BLaER1 (cell line): Measurements from ENCODE around the gene CA9.

Experiments used
- H3K27ac ChIP-seq: shearing (Covaris generic); formaldehyde crosslinking; 2 replicates; pipeline ENCODE4 v1.8.1; 2022
- H3K27me3 ChIP-seq: shearing (Covaris generic); formaldehyde crosslinking; 2 replicates; pipeline ENCODE4 v1.8.1; 2022
- H3K36me3 ChIP-seq: shearing (Covaris generic); formaldehyde crosslinking; 2 replicates; pipeline ENCODE4 v1.8.1; 2022
- H3K4me1 ChIP-seq: shearing (Covaris generic); formaldehyde crosslinking; 2 replicates; pipeline ENCODE4 v1.8.1; 2022
- H3K4me2 ChIP-seq: shearing (Covaris generic); formaldehyde crosslinking; 2 replicates; pipeline ENCODE4 v1.8.1; 2022
- H3K4me3 ChIP-seq: shearing (Covaris generic); formaldehyde crosslinking; 2 replicates; pipeline ENCODE4 v1.8.1; 2022
- H3K9ac ChIP-seq: shearing (Covaris generic); formaldehyde crosslinking; 2 replicates; pipeline ENCODE4 v1.8.1; 2022
- H3K9me3 ChIP-seq: shearing (Covaris generic); formaldehyde crosslinking; 2 replicates; pipeline ENCODE4 v1.8.1; 2022
- H4K20me1 ChIP-seq: shearing (Covaris generic); formaldehyde crosslinking; 2 replicates; pipeline ENCODE4 v1.8.1; 2022
- Cebpa-rat ChIP-seq: shearing (Covaris generic); IDR thresholded peaks from 2 replicates; pipeline ENCODE4 v1.8.1; 2022

CA9 gene

GRCh38 chr9:35651956-35652828, 21.5 kb upstream of the CA9 start:
- Histone ChIP-seq H3K9ac (no peak overlapping the region), H3K4me3 (no peak overlapping the region), H3K36me3 (no peaks in the 10 kb centered on the region), H3K27me3 (no peaks in the 10 kb centered on the region), H3K9me3 (no peaks in the 10 kb centered on the region), H4K20me1 (no peaks in the 10 kb centered on the region), H3K27ac (no peak overlapping the region; the same call in 1 of the 2 replicates), H3K4me1 (peaks cover 81% of the 10 kb centered on the region), H3K4me2 (peak overlapping the region; percentile 98)
- TF ChIP-seq Cebpa-rat = no peak

- Histone ChIP-seq H3K9ac (no peak overlapping the region), H3K4me1 (peaks cover 79% of the 10 kb centered on the region), H3K27ac (no peak overlapping the region)
Observed at GRCh38 chr9:35652829-35653209, 20.9 kb upstream of the CA9 start.

GRCh38 chr9:35653611-35654010, 20.1 kb upstream of the CA9 start:
- H3K36me3 ChIP-seq = no peaks in the 10 kb centered on the region
- H3K9ac ChIP-seq = no peak overlapping the region
- no peak overlapping the region for H3K4me3 ChIP-seq
- no peak overlapping the region for H3K4me2 ChIP-seq
- no peak for TF ChIP-seq Cebpa-rat
- no peak overlapping the region for H3K27ac ChIP-seq
- H3K9me3 ChIP-seq = no peaks in the 10 kb centered on the region
- H3K27me3 ChIP-seq = no peaks in the 10 kb centered on the region
- peaks cover 71% of the 10 kb centered on the region for H3K4me1 ChIP-seq
- H4K20me1 ChIP-seq = no peaks in the 10 kb centered on the region

More at GRCh38 chr9:35652829-35653209, 20.9 kb upstream of the CA9 start:
- Histone ChIP-seq H4K20me1 (no peaks in the 10 kb centered on the region), H3K4me2 (no peak overlapping the region), H3K9me3 (no peaks in the 10 kb centered on the region), H3K36me3 (no peaks in the 10 kb centered on the region), H3K27me3 (no peaks in the 10 kb centered on the region), H3K4me3 (no peak overlapping the region)
- TF ChIP-seq Cebpa-rat = no peak

GRCh38 chr9:35656348-35656747, 17.4 kb upstream of the CA9 start:
- Histone ChIP-seq H3K9ac (no peak overlapping the region), H4K20me1 (no peaks in the 10 kb centered on the region), H3K4me1 (peaks cover 71% of the 10 kb centered on the region), H3K36me3 (peaks cover 11% of the 10 kb centered on the region), H3K27ac (no peak overlapping the region), H3K4me3 (no peak overlapping the region), H3K9me3 (no peaks in the 10 kb centered on the region), H3K27me3 (no peaks in the 10 kb centered on the region), H3K4me2 (peak overlapping the region; percentile 94; the same call in 1 of the 2 replicates)
- TF ChIP-seq Cebpa-rat = no peak

- Histone ChIP-seq H3K36me3 (peaks cover 11% of the 10 kb centered on the region), H3K4me1 (peaks cover 71% of the 10 kb centered on the region), H3K27ac (peak overlapping the region; percentile 98), H3K4me2 (peak overlapping the region; percentile 94), H3K9ac (peak overlapping the region; percentile 92; the same call in 1 of the 2 replicates), H3K4me3 (peak overlapping the region; percentile 75), H3K27me3 (no peaks in the 10 kb centered on the region), H3K9me3 (no peaks in the 10 kb centered on the region), H4K20me1 (no peaks in the 10 kb centered on the region)
- no peak for TF ChIP-seq Cebpa-rat
Observed at GRCh38 chr9:35656831-35657545, 16.7 kb upstream of the CA9 start.

GRCh38 chr9:35657546-35658136, 16.1 kb upstream of the CA9 start, which contains the start of gene RMRP:
TSS of gene RMRP (minus strand) at chr9:35658019.
- Histone ChIP-seq H3K4me2 (peak within 1 kb of the TSS; percentile 94), H3K9ac (peak within 1 kb of the TSS; percentile 92), H3K9me3 (no peaks in the 10 kb centered on the region), H3K4me3 (peak within 1 kb of the TSS; percentile 75), H3K36me3 (peaks cover 11% of the 10 kb centered on the region), H4K20me1 (no peaks in the 10 kb centered on the region), H3K27me3 (no peaks in the 10 kb centered on the region), H3K4me1 (peaks cover 71% of the 10 kb centered on the region), H3K27ac (peak within 1 kb of the TSS; percentile 98)
- no peak for TF ChIP-seq Cebpa-rat

GRCh38 chr9:35658137-35658967, 15.4 kb upstream of the CA9 start, which contains the start of gene CCDC107:
TSS of gene CCDC107 (plus strand) at chr9:35658292. CDS start at chr9:35658380, 88 bp downstream.
- H3K4me2 ChIP-seq = peak within 1 kb of the TSS; percentile 94
- H3K27ac ChIP-seq = peak within 1 kb of the TSS; percentile 98
- no peaks in the 10 kb centered on the region for H4K20me1 ChIP-seq
- H3K4me1 ChIP-seq = peaks cover 75% of the 10 kb centered on the region
- H3K9me3 ChIP-seq = no peaks in the 10 kb centered on the region
- H3K36me3 ChIP-seq = peaks cover 11% of the 10 kb centered on the region
- peak within 1 kb of the TSS; percentile 75 for H3K4me3 ChIP-seq
- H3K27me3 ChIP-seq = no peaks in the 10 kb centered on the region
- peak within 1 kb of the TSS; percentile 92 for H3K9ac ChIP-seq
- TF ChIP-seq Cebpa-rat = no peak

GRCh38 chr9:35658968-35659220, 14.8 kb upstream of the CA9 start:
- Histone ChIP-seq H3K4me1 (peaks cover 79% of the 10 kb centered on the region), H3K27me3 (no peaks in the 10 kb centered on the region), H3K4me2 (peak overlapping the region; percentile 94), H4K20me1 (no peaks in the 10 kb centered on the region), H3K9ac (peak overlapping the region; percentile 92), H3K27ac (peak overlapping the region; percentile 98), H3K4me3 (peak overlapping the region; percentile 75), H3K36me3 (peaks cover 11% of the 10 kb centered on the region), H3K9me3 (no peaks in the 10 kb centered on the region)
- no peak for TF ChIP-seq Cebpa-rat

GRCh38 chr9:35659340-35659739, 14.4 kb upstream of the CA9 start:
- Histone ChIP-seq H3K4me3 (peak overlapping the region; percentile 75), H3K4me2 (peak overlapping the region; percentile 94), H3K27me3 (no peaks in the 10 kb centered on the region), H3K27ac (peak overlapping the region; percentile 98; the same call in 1 of the 2 replicates), H3K4me1 (peaks cover 79% of the 10 kb centered on the region), H3K9ac (peak overlapping the region; percentile 92), H3K9me3 (no peaks in the 10 kb centered on the region), H4K20me1 (no peaks in the 10 kb centered on the region), H3K36me3 (peaks cover 11% of the 10 kb centered on the region)
- no peak for TF ChIP-seq Cebpa-rat
